ENCODE results near the gene CPED1. TPM values are rescaled to one million over a fixed set of nuclear protein-coding genes. Genes with fewer than 3 reads are reported as not detected.
"Not testable (repeated sequence)": the region's sequence is repeated elsewhere in the genome, so short reads cannot be mapped to it uniquely, and the experiment has no call there.

CPED1 gene
- total RNA-seq, 2 donors from 2014 or later: not detected

GRCh38 chr7:121023683-121024511, 35.4 kb downstream of the CPED1 start:
- no peak overlapping the region for H3K4me3 Mint-ChIP-seq
- no peak overlapping the region for H3K27ac Mint-ChIP-seq
- H3K36me3 Mint-ChIP-seq: no peaks in the 10 kb centered on the region
- ATAC-seq (no peak), DNase-seq (ENCODE audit: low spot score) (no peak)
- peaks cover 5 to 14% of the 10 kb centered on the region in 2 donors for H3K27me3 Mint-ChIP-seq
- no peaks in the 10 kb centered on the region for H3K9me3 Mint-ChIP-seq
- H3K4me1 Mint-ChIP-seq (ENCODE audit: low read depth in 2 of 2): no peaks in the 10 kb centered on the region

GRCh38 chr7:121024611-121025010, 36.1 kb downstream of the CPED1 start:
- DNase-seq (ENCODE audit: low spot score) (no peak), ATAC-seq (no peak)
- Mint-ChIP-seq H3K9me3 (no peaks in the 10 kb centered on the region), H3K27me3 (peaks cover 5 to 14% of the 10 kb centered on the region in 2 donors), H3K4me1 (ENCODE audit: low read depth in 2 of 2) (no peaks in the 10 kb centered on the region), H3K4me3 (no peak overlapping the region), H3K27ac (no peak overlapping the region), H3K36me3 (no peaks in the 10 kb centered on the region)

GRCh38 chr7:121026159-121026558, 37.6 kb downstream of the CPED1 start:
- Mint-ChIP-seq H3K4me1 (ENCODE audit: low read depth in 2 of 2) (no peaks in the 10 kb centered on the region), H3K27me3 (peaks cover 5 to 14% of the 10 kb centered on the region in 2 donors), H3K9me3 (no peaks in the 10 kb centered on the region), H3K36me3 (no peaks in the 10 kb centered on the region), H3K4me3 (no peak overlapping the region), H3K27ac (no peak overlapping the region)
- ATAC-seq (no peak), DNase-seq (ENCODE audit: low spot score) (no peak)

GRCh38 chr7:121026577-121027111, 38.1 kb downstream of the CPED1 start:
- H3K27me3 Mint-ChIP-seq: peaks cover 5 to 14% of the 10 kb centered on the region in 2 donors
- H3K9me3 Mint-ChIP-seq: no peaks in the 10 kb centered on the region
- no peak overlapping the region for H3K4me3 Mint-ChIP-seq
- ATAC-seq (no peak), DNase-seq (ENCODE audit: low spot score) (no peak)
- no peaks in the 10 kb centered on the region for H3K36me3 Mint-ChIP-seq
- no peak overlapping the region for H3K27ac Mint-ChIP-seq
- H3K4me1 Mint-ChIP-seq (ENCODE audit: low read depth in 2 of 2): no peaks in the 10 kb centered on the region

- Mint-ChIP-seq H3K4me1 (ENCODE audit: low read depth in 2 of 2) (no peaks in the 10 kb centered on the region), H3K27me3 (peaks cover 5 to 14% of the 10 kb centered on the region in 2 donors), H3K9me3 (no peaks in the 10 kb centered on the region), H3K27ac (no peak overlapping the region), H3K4me3 (no peak overlapping the region), H3K36me3 (no peaks in the 10 kb centered on the region)
- ATAC-seq (no peak), DNase-seq (ENCODE audit: low spot score) (no peak)
These were observed 39.5 kb downstream of the CPED1 start for GRCh38 chr7:121027761-121028669.

- no peak overlapping the region for H3K27ac Mint-ChIP-seq
- H3K27me3 Mint-ChIP-seq: peaks cover 5 to 14% of the 10 kb centered on the region in 2 donors
- no peaks in the 10 kb centered on the region for H3K9me3 Mint-ChIP-seq
- no peak overlapping the region for H3K4me3 Mint-ChIP-seq
- ATAC-seq (no peak), DNase-seq (ENCODE audit: low spot score) (no peak)
- no peaks in the 10 kb centered on the region for H3K36me3 Mint-ChIP-seq
- H3K4me1 Mint-ChIP-seq (ENCODE audit: low read depth in 2 of 2): no peaks in the 10 kb centered on the region
These were observed 40.8 kb downstream of the CPED1 start for GRCh38 chr7:121029302-121029701.

GRCh38 chr7:121030308-121030707, 41.8 kb downstream of the CPED1 start:
- Mint-ChIP-seq H3K9me3 (no peaks in the 10 kb centered on the region), H3K27ac (no peak overlapping the region), H3K36me3 (no peaks in the 10 kb centered on the region), H3K4me1 (ENCODE audit: low read depth in 2 of 2) (no peaks in the 10 kb centered on the region), H3K27me3 (peaks cover 5 to 21% of the 10 kb centered on the region in 2 donors), H3K4me3 (no peak overlapping the region)
- DNase-seq (ENCODE audit: low spot score): no peak
- ATAC-seq: no peak

- Mint-ChIP-seq H3K4me3 (no peak overlapping the region), H3K27ac (no peak overlapping the region), H3K27me3 (peaks cover 0 to 17% of the 10 kb centered on the region in 2 donors), H3K36me3 (no peaks in the 10 kb centered on the region), H3K4me1 (ENCODE audit: low read depth in 2 of 2) (no peaks in the 10 kb centered on the region), H3K9me3 (no peaks in the 10 kb centered on the region)
- ATAC-seq (no peak), DNase-seq (ENCODE audit: low spot score) (no peak)
These were observed 44.3 kb downstream of the CPED1 start for GRCh38 chr7:121032645-121033460.

- no peak for ATAC-seq
- Mint-ChIP-seq H3K4me1 (ENCODE audit: low read depth in 2 of 2) (no peaks in the 10 kb centered on the region), H3K9me3 (no peaks in the 10 kb centered on the region), H3K27ac (no peak overlapping the region), H3K36me3 (no peaks in the 10 kb centered on the region), H3K27me3 (peaks cover 0 to 17% of the 10 kb centered on the region in 2 donors), H3K4me3 (no peak overlapping the region)
- DNase-seq (ENCODE audit: low spot score): no peak
These were observed 46.4 kb downstream of the CPED1 start for GRCh38 chr7:121034929-121035328.

- not testable (repeated sequence) for ATAC-seq; DNase-seq (ENCODE audit: low spot score)
These were observed 48.3 kb downstream of the CPED1 start for GRCh38 chr7:121036776-121037175.

GRCh38 chr7:121037329-121037728, 48.8 kb downstream of the CPED1 start:
- DNase-seq (ENCODE audit: low spot score); H3K4me3 Mint-ChIP-seq; H3K27ac Mint-ChIP-seq; H3K4me1 Mint-ChIP-seq (ENCODE audit: low read depth in 2 of 2); H3K36me3 Mint-ChIP-seq; ATAC-seq; H3K9me3 Mint-ChIP-seq: not testable (repeated sequence)
- H3K27me3 Mint-ChIP-seq: peaks cover 2 to 17% of the 10 kb centered on the region in 2 donors

More at GRCh38 chr7:121036776-121037175, 48.3 kb downstream of the CPED1 start:
- H3K36me3 Mint-ChIP-seq; H3K4me1 Mint-ChIP-seq (ENCODE audit: low read depth in 2 of 2); H3K9me3 Mint-ChIP-seq; H3K4me3 Mint-ChIP-seq; H3K27ac Mint-ChIP-seq: not testable (repeated sequence)
- peaks cover 2 to 17% of the 10 kb centered on the region in 2 donors for H3K27me3 Mint-ChIP-seq

- ATAC-seq: no peak
- Mint-ChIP-seq H3K4me3 (no peak overlapping the region), H3K36me3 (no peaks in the 10 kb centered on the region), H3K27me3 (peaks cover 4 to 17% of the 10 kb centered on the region in 2 donors), H3K9me3 (no peaks in the 10 kb centered on the region), H3K4me1 (ENCODE audit: low read depth in 2 of 2) (no peaks in the 10 kb centered on the region), H3K27ac (no peak overlapping the region)
- DNase-seq (ENCODE audit: low spot score): no peak
These were observed 49.6 kb downstream of the CPED1 start for GRCh38 chr7:121037957-121038716.
